Brain microvascular endothelial cell (primary cell): Measurements from ENCODE around the gene ANAPC5.

Source experiments
- DNase-seq: peaks from one replicate; pipeline ENCODE4 v3.0.0-alpha.2; 2020
- H3K27ac ChIP-seq: fragments of 250-450 bp; sonication (Bioruptor Pico); 2 replicates; pipeline ENCODE4 v1.5.1; 2020; ENCODE audit warnings: mild to moderate bottlenecking, moderate library complexity
- H3K27me3 ChIP-seq: fragments of 250-450 bp; sonication (Bioruptor Pico); replicated peaks from 2 replicates; pipeline ENCODE4 v1.5.1; 2020; ENCODE audit warnings: mild to moderate bottlenecking
- H3K36me3 ChIP-seq: fragments of 250-450 bp; sonication (Bioruptor Pico); replicated peaks from 2 replicates; pipeline ENCODE4 v1.5.1; 2020; ENCODE audit warnings: mild to moderate bottlenecking
- H3K4me3 ChIP-seq: 2 replicates; pipeline ENCODE4 v1.5.1; 2011; ENCODE audit warnings: low read depth, mild to moderate bottlenecking, control low read depth, low read length, moderate library complexity
- in situ Hi-C: cut with HindIII; loops from 2 replicates; pipeline ENCODE4 v1.10.0; 2017; ENCODE audit warnings: low sequenced_read_pairs, low pct_ligation_motif_present
- TF ChIP-seq, protein P1 (sequence below): IDR thresholded peaks from 2 replicates; pipeline ENCODE4 v1.5.1; 2011; ENCODE audit warnings: low read depth, mild to moderate bottlenecking, moderate library complexity, low read length, control low read depth, inconsistent platforms; ENCODE audit errors: missing control alignments

The ANAPC5 gene

DNA sequence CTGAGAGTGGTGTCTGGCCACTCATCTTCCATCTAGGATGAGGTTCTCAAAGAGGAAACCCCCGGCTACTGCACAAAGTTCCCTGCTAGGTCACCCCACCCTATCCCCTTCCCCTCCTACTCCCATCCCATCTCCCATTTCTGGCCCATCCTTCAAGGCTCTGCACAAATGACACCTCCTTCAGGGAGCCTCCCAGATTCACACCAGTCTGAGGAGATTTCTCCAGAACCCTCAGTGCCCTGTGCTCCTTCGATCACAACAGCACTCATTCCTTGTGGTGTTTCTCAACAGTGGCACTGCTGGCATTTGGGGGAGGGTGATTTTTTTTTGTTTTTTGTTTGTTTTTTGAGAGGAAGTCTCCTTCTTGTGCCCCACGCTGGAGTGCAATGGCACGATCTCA is 58.6 kb downstream of the ANAPC5 start:
- DNase-seq: no peak
- H3K27me3 ChIP-seq: no peaks in the 10 kb centered on the region
- peaks cover 4% of the 10 kb centered on the region for H3K36me3 ChIP-seq
- TF ChIP-seq, protein P1, sequence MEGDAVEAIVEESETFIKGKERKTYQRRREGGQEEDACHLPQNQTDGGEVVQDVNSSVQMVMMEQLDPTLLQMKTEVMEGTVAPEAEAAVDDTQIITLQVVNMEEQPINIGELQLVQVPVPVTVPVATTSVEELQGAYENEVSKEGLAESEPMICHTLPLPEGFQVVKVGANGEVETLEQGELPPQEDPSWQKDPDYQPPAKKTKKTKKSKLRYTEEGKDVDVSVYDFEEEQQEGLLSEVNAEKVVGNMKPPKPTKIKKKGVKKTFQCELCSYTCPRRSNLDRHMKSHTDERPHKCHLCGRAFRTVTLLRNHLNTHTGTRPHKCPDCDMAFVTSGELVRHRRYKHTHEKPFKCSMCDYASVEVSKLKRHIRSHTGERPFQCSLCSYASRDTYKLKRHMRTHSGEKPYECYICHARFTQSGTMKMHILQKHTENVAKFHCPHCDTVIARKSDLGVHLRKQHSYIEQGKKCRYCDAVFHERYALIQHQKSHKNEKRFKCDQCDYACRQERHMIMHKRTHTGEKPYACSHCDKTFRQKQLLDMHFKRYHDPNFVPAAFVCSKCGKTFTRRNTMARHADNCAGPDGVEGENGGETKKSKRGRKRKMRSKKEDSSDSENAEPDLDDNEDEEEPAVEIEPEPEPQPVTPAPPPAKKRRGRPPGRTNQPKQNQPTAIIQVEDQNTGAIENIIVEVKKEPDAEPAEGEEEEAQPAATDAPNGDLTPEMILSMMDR: no peak
- no peak overlapping the region for H3K4me3 ChIP-seq
- no peak overlapping the region for H3K27ac ChIP-seq
- in situ Hi-C loops: no loop called here

DNA sequence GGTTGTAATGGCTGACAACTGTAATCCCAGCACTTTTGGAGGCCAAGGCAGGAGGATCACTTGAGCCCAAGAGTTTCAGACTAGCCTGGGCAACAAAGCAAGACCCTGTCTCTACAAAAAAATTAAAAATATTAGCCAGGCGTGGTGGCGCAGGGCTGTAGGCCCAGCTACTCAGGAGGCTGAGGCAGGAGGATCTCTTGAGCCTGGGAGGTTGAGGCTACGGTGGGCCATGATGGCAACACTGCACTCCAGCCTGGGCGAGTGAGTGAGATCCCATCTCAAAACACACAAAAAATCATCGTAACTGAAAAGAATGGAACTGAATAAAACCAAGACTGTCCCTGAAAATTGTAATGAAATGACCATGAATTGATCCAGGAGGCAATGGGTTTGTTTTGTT is 61.8 kb downstream of the ANAPC5 start:
- in situ Hi-C loops: no loop called here
- Histone ChIP-seq H3K36me3 (peaks cover 4% of the 10 kb centered on the region), H3K4me3 (no peak overlapping the region), H3K27ac (no peak overlapping the region), H3K27me3 (no peaks in the 10 kb centered on the region)
- TF ChIP-seq, protein P1: no peak
- no peak for DNase-seq

DNA sequence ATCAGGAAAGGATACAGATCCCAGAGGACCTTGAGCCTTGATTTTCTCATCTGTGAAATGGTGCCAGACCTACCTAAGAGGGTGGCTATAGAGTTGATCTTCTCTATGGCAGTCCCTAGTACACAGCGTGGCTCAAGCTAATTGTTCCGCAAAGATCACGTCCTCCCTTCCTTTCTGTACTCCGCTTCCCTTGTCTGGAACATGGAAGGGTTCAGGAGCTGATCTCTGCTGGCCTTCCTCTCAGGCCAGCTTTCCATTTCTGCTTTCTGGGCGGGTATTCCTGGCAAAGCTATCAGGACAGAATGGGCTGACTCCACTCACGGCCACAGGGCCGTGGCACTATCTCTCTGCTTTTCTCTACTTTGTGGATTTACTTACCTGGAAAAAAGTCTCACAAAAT is 62.2 kb downstream of the ANAPC5 start:
- TF ChIP-seq, protein P1: no peak
- Histone ChIP-seq H3K27me3 (no peaks in the 10 kb centered on the region), H3K36me3 (peaks cover 4% of the 10 kb centered on the region), H3K27ac (no peak overlapping the region), H3K4me3 (no peak overlapping the region)
- in situ Hi-C loops: no loop called here
- DNase-seq: no peak

DNA sequence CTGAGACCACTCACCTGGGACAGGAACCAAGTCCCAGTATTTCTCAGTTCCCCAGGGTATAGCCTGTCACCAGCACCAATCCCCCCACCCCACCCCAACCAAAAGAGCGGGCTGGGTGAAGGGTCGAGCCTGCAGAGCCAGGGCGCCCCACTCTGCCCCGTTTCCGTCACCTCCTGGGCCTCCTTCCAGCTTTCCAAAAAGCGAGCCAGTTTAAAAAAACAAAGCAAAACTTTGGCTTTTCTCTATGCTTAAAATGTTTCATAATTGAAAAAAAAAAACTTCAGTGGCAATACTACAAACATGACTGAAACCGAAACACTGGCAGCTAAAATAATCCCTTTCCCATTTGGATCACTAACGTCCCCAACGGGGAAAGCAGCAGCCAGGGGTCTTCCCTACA is 63.2 kb downstream of the ANAPC5 start:
- Histone ChIP-seq H3K27ac (no peak overlapping the region), H3K4me3 (no peak overlapping the region), H3K36me3 (peaks cover 4% of the 10 kb centered on the region), H3K27me3 (no peaks in the 10 kb centered on the region)
- TF ChIP-seq, protein P1: no peak
- in situ Hi-C loops: no loop called here
- DNase-seq: no peak

DNA sequence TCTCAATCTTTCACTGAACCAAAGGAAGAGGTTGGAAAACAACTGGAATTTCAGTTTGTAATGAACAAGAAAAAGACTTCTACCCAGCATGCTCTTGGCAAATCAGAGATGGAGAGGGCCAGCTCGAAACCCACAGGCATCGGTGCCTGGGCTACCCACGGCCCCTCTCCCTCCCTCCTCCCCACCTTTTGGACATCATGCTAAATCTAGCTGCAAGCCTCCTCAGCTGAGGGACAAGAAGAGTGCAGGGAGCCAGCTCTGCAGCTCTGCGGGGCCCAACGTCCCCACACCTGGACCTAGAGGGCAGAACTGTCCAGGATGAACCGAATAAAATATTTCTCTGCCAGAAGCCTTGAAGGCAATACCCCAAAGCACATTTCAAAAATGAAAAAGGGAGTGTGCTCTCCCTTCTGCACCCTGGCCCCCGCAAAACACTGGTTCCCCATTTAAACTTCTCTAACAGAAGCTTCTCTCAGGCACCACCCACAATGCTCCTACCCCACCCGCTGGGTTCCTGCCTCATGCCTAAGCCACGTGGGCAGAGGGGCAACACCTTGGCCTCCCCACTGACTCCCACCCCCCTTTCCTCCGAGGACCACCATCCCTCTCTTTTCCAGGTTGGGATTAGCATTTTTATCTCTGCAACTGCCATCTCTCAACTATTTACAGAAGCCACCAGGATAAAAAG is 63.9 kb downstream of the ANAPC5 start:
- Histone ChIP-seq H3K4me3 (no peak overlapping the region), H3K27ac (no peak overlapping the region), H3K27me3 (no peaks in the 10 kb centered on the region), H3K36me3 (peaks cover 4% of the 10 kb centered on the region)
- DNase-seq: no peak
- TF ChIP-seq, protein P1: no peak
- in situ Hi-C loops: no loop called here
